ENCODE data around the gene LPIN3. TPM values are rescaled to one million over a fixed set of nuclear protein-coding genes. Genes with fewer than 3 reads are reported as not detected.

LPIN3 gene
- total RNA-seq, 1 experiment from 2014 or later, result 3.8 TPM

DNA sequence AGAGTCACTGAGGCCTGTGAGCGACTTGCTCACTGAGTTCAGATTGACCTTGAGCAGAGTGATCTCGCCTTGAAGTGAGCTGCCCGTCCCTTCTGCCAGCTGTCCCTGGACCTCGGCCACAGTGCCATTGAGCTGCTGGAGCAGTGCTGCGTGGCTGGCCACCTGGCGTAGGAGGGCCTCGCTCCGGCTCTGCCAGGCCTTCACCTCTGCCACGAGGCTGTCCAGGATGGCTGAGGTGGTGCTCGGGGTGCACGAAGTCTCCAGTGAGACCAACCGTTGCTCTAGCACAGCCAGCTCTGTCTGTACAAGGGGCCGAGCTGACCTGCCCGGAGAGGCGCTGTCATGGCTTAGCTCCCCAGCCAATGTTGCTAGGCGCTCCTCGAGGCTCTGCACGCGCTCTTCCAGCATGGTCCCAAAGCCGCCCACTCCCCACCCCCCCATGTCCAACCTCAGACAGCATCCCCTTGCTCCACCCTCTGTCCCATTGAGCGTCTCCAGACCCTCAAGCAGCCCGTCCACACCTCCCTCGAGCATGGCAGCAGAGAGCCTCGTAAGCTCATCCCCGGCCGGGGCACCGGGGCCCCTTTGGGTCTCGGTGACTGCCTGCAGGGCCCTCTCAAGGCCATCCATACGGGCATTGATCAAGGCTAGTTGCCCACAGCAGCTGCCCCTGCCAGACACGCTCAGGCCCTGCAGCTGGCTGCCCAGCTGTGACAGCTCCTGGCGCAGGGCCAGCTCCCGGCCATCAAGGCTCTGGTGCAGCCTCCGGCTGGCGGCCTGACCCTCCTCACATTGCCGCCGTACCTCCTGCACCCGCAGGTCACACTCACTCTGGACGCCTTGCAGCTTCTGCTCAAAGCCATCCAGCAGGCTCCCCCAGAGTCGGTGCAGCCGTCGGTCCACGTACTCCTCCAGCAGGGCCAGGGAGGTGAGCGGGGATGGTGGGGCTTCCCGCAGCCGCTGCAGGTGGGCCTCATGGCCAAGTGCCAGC, 21.4 kb downstream of the LPIN3 start:
- H3K4me1 ChIP-seq (ENCODE audit: insufficient read depth, low read length), result no peaks in the 10 kb centered on the region
- Mint-ChIP-seq H3K36me3 (ENCODE audit: insufficient read depth in 1 of 3, low read depth in 3 of 3) (peaks cover 0 to 3% (median 0%) of the 10 kb centered on the region in 3 experiments; a peak in 2 of 7 replicates), H3K4me3 (no peak overlapping the region), H3K9me3 (no peaks in the 10 kb centered on the region), H3K27me3 (ENCODE audit: low read depth) (peaks cover 20% of the 10 kb centered on the region), H3K27ac (no peak overlapping the region; a peak in 1 of 7 replicates), H3K4me1 (peaks cover 4 to 9% of the 10 kb centered on the region in 2 experiments)
- H2BK20ac ChIP-seq (ENCODE audit: low read depth, low read length, poor library complexity, severe bottlenecking), result no peak overlapping the region
- no peak overlapping the region for H3K4me2 ChIP-seq (ENCODE audit: insufficient read depth, insufficient read length, low read length)
- H2AK5ac ChIP-seq (ENCODE audit: insufficient read length, low read length), result no peak overlapping the region
- no peaks in the 10 kb centered on the region for H3K9me3 ChIP-seq (ENCODE audit: control insufficient read depth, low read depth, low read length)
- peaks cover 3% of the 10 kb centered on the region for H3K23me2 ChIP-seq (ENCODE audit: insufficient read length, low read depth, low read length, poor library complexity, severe bottlenecking)
- WGBS (ENCODE audit: extremely low coverage, insufficient read length, low lambda C conversion rate), result no CpG with 5 or more reads among the region's 45 CpGs
- H3K79me1 ChIP-seq (ENCODE audit: insufficient read depth, low read depth, low read length, poor library complexity, severe bottlenecking), result no peaks in the 10 kb centered on the region
- H3K79me2 ChIP-seq (ENCODE audit: insufficient read depth, low read length), result no peaks in the 10 kb centered on the region
- H3T11ph ChIP-seq (ENCODE audit: low read length), result no peak overlapping the region
- peak; percentile 23 for DNase-seq
- no peak overlapping the region for H2BK5ac ChIP-seq (ENCODE audit: insufficient read length, low read length)
- H3K27me3 ChIP-seq (ENCODE audit: insufficient read depth, low read length), result peaks cover 7% of the 10 kb centered on the region
- no peak overlapping the region for H2BK120ac ChIP-seq (ENCODE audit: low read depth, low read length, poor library complexity, severe bottlenecking)
- no peak overlapping the region for H3K18ac ChIP-seq (ENCODE audit: insufficient read length, low read depth, low read length)
- H4K8ac ChIP-seq (replicated peaks; ENCODE audit: insufficient read length, low read depth, low read length), result no peak overlapping the region
- no peak overlapping the region for H3K9ac ChIP-seq (ENCODE audit: extremely low read depth, insufficient read length, low read length)
- no peak overlapping the region for H3K27ac ChIP-seq (ENCODE audit: insufficient read length, low read depth, low read length)
- H3K14ac ChIP-seq (ENCODE audit: insufficient read depth, low read length), result no peak overlapping the region
- TF ChIP-seq, protein P1, sequence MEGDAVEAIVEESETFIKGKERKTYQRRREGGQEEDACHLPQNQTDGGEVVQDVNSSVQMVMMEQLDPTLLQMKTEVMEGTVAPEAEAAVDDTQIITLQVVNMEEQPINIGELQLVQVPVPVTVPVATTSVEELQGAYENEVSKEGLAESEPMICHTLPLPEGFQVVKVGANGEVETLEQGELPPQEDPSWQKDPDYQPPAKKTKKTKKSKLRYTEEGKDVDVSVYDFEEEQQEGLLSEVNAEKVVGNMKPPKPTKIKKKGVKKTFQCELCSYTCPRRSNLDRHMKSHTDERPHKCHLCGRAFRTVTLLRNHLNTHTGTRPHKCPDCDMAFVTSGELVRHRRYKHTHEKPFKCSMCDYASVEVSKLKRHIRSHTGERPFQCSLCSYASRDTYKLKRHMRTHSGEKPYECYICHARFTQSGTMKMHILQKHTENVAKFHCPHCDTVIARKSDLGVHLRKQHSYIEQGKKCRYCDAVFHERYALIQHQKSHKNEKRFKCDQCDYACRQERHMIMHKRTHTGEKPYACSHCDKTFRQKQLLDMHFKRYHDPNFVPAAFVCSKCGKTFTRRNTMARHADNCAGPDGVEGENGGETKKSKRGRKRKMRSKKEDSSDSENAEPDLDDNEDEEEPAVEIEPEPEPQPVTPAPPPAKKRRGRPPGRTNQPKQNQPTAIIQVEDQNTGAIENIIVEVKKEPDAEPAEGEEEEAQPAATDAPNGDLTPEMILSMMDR (conservative IDR thresholded peaks at IDR 0.05), result no peak
- no peaks in the 10 kb centered on the region for H4K20me1 ChIP-seq (ENCODE audit: control insufficient read depth, insufficient read depth, insufficient read length)
- H4K5ac ChIP-seq (ENCODE audit: insufficient read length, low read depth, low read length), result no peak overlapping the region
- H3K56ac ChIP-seq (ENCODE audit: insufficient read length, low read depth, low read length), result no peak overlapping the region
- no peak overlapping the region for H3K23ac ChIP-seq (ENCODE audit: insufficient read length, low read depth, low read length)
- H4K91ac ChIP-seq (ENCODE audit: insufficient read length, low read depth, low read length), result no peak overlapping the region
- H2AFZ ChIP-seq (ENCODE audit: low read length), result no peak overlapping the region
- H3K4ac ChIP-seq (ENCODE audit: low read depth, low read length), result no peak overlapping the region
- no peak overlapping the region for H2BK15ac ChIP-seq (ENCODE audit: low read depth, low read length)
- H2BK12ac ChIP-seq (ENCODE audit: insufficient read length, low read depth, low read length), result no peak overlapping the region

Data from H9 (cell line).